CD8-positive, alpha-beta memory T cell (primary cell): Measurements from ENCODE around the gene GPR55. TPM values are rescaled to one million over a fixed set of nuclear protein-coding genes. Genes with fewer than 3 reads are reported as not detected.
A peak's percentile ranks its signal among the peaks of the same experiment; 100 is the strongest.

ENCODE experiments used
- CTCF ChIA-PET: fragments of 350-600 bp; sonication (Branson Sonifier 250); formaldehyde crosslinking; loops from one replicate; lab custom pipeline; 2021; ENCODE audit warnings: antibody characterized with exemption; lab: Charles Lee
- POLR2A ChIA-PET: fragments of 350-600 bp; sonication (Branson Sonifier 250); formaldehyde crosslinking; loops from one replicate; lab custom pipeline; 2021; ENCODE audit warnings: antibody characterized with exemption; lab: Charles Lee
- DNase-seq, 5 donors: peaks; one replicate each; pipeline versions ENCODE4 v3.0.0 to v3.0.0-alpha.2; 2020 to 2022; ENCODE audit warnings: mixed read lengths in 1 of 5
- H3K27ac ChIP-seq: one replicate; pipeline ENCODE4 v1.7.0; 2013; ENCODE audit warnings: low read depth, mild to moderate bottlenecking, low read length, moderate library complexity
- H3K27me3 ChIP-seq: 2 replicates; pipeline ENCODE4 v1.7.0; 2013; ENCODE audit warnings: low read length, mild to moderate bottlenecking; ENCODE audit not compliant: insufficient read depth, poor library complexity, severe bottlenecking
- H3K36me3 ChIP-seq: 2 replicates; pipeline ENCODE4 v1.7.0; 2013; ENCODE audit warnings: mild to moderate bottlenecking, low read length, moderate library complexity; ENCODE audit not compliant: insufficient read depth
- H3K4me1 ChIP-seq: 2 replicates; pipeline ENCODE4 v1.7.0; 2013; ENCODE audit warnings: mild to moderate bottlenecking, low read length, moderate library complexity; ENCODE audit not compliant: insufficient read depth
- H3K4me3 ChIP-seq: 2 replicates; pipeline ENCODE4 v1.7.0; 2013; ENCODE audit warnings: mild to moderate bottlenecking, low read length
- H3K9me3 ChIP-seq: 2 replicates; pipeline ENCODE4 v1.7.0; 2013; ENCODE audit warnings: mild to moderate bottlenecking, low read length
- H3K27ac Mint-ChIP-seq, 8 donors: one replicate each; pipeline ENCODE4 v1.8.0; 2020 to 2021; ENCODE audit warnings: mixed read lengths in 8 of 8, mild to moderate bottlenecking in 6 of 8, inconsistent platforms in 3 of 8, moderate library complexity in 3 of 8
- H3K27me3 Mint-ChIP-seq, 2 donors: one replicate each; pipeline ENCODE4 v1.8.0; 2020 to 2021; ENCODE audit warnings: mixed read lengths in 2 of 2, mild to moderate bottlenecking in 1 of 2, moderate library complexity in 1 of 2
- H3K36me3 Mint-ChIP-seq, 3 donors: one replicate each; pipeline ENCODE4 v1.8.0; 2020 to 2021; ENCODE audit warnings: mixed read lengths in 3 of 3, inconsistent platforms in 1 of 3, mild to moderate bottlenecking in 1 of 3
- H3K4me1 Mint-ChIP-seq, 3 donors: one replicate each; pipeline ENCODE4 v1.8.0; 2020 to 2021; ENCODE audit warnings: mixed read lengths in 3 of 3, inconsistent platforms in 1 of 3, mild to moderate bottlenecking in 1 of 3
- H3K4me3 Mint-ChIP-seq, 7 donors: one replicate each; pipeline ENCODE4 v1.8.0; 2020 to 2021; ENCODE audit warnings: mixed read lengths in 7 of 7, mild to moderate bottlenecking in 6 of 7, moderate library complexity in 4 of 7, inconsistent platforms in 2 of 7
- H3K9me3 Mint-ChIP-seq, 5 donors: one replicate each; pipeline ENCODE4 v1.8.0; 2020 to 2022; ENCODE audit warnings: mixed read lengths in 5 of 5, mild to moderate bottlenecking in 3 of 5, moderate library complexity in 2 of 5, inconsistent platforms in 1 of 5
- polyA plus RNA-seq: library from polyadenylated mRNA; unstranded; fragments of 300-500 nt; fragmentation: Illumina TruSeq; gene quantifications from one replicate; pipeline ENCODE4 v1.2.3, GENCODE V29; 2021
- total RNA-seq, 2 experiments: library from RNA; stranded (reverse); gene quantifications; one replicate each; pipeline ENCODE4 v1.2.3, GENCODE V29; 2021

GPR55 gene
- total and polyA plus RNA-seq, 3 experiments from 2014 or later: 3.5 to 11.6 (median 11.1) TPM

GRCh38 chr2:230925443-230925878 is 419 bp upstream of the GPR55 start:
- Histone ChIP-seq H3K27me3 (no peaks in the 10 kb centered on the region), H3K36me3 (no peaks in the 10 kb centered on the region), H3K9me3 (no peaks in the 10 kb centered on the region), H3K27ac (no peak overlapping the region), H3K4me3 (peak overlapping the region; percentile 61), H3K4me1 (peaks cover 21% of the 10 kb centered on the region)
- H3K4me1 Mint-ChIP-seq: peaks cover 35 to 63% (median 44%) of the 10 kb centered on the region in 3 donors
- H3K27ac Mint-ChIP-seq: peak overlapping the region in 7 of 8 donors; percentile 70 to 97 (median 87)
- ChIA-PET POLR2A (interaction anchor here (0.9 kb wide), 1 partner anchor 59 kb away, joined by 4 read pairs; no protein-coding TSS in a partner anchor), CTCF (interaction anchor here (0.9 to 6.1 kb wide), 8 partner anchors 12 to 71 kb away, joined by 4 to 79 read pairs (median 9); no protein-coding TSS in a partner anchor)
- peaks cover 0 to 9% (median 0%) of the 10 kb centered on the region in 3 donors for H3K36me3 Mint-ChIP-seq
- peaks cover 4 to 6% of the 10 kb centered on the region in 2 donors for H3K27me3 Mint-ChIP-seq
- no peak for DNase-seq
- H3K4me3 Mint-ChIP-seq: peak overlapping the region; percentile 85 to 94 (median 91)
- no peaks in the 10 kb centered on the region for H3K9me3 Mint-ChIP-seq

DNA sequence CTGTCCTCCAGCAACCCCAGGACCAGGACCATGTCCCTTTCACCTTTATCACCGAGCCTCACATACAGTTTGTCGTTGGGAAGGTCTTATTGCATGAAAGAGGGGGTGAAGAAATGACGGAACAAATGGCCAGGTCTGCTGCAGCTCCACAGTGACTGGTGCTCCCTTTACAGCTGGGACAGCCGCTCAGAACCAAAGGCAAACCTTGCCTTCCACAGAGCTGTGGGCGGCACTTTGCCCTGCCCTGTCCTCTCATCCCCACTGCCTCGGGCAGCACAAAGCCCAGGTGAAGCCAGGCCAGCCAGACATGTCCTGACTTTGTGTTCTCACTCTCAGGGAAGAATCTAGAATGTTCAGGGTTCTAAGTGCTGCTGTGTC is 961 bp downstream of the GPR55 start:
- ChIA-PET CTCF (interaction anchor here (0.9 to 6.1 kb wide), 29 partner anchors 15 to 100 kb away, joined by 3 to 79 read pairs (median 6); partner anchors contain the start of gene ITM2C), POLR2A (interaction anchor here (0.7 to 0.8 kb wide), 2 partner anchors 18 to 50 kb away, joined by 3 to 4 read pairs; no protein-coding TSS in a partner anchor)
- H3K27me3 ChIP-seq: no peaks in the 10 kb centered on the region
- H3K27ac ChIP-seq: no peak overlapping the region
- H3K36me3 ChIP-seq: no peaks in the 10 kb centered on the region
- Mint-ChIP-seq H3K4me3 (peak overlapping the region; percentile 85 to 94 (median 91)), H3K27me3 (peaks cover 8 to 9% of the 10 kb centered on the region in 2 donors), H3K4me1 (peaks cover 41 to 70% (median 53%) of the 10 kb centered on the region in 3 donors), H3K36me3 (peaks cover 0 to 9% (median 0%) of the 10 kb centered on the region in 3 donors), H3K9me3 (no peaks in the 10 kb centered on the region), H3K27ac (peak overlapping the region; percentile 55 to 97 (median 82))
- no peak for DNase-seq
- H3K9me3 ChIP-seq: no peaks in the 10 kb centered on the region
- H3K4me3 ChIP-seq: peak overlapping the region; percentile 61
- H3K4me1 ChIP-seq: peaks cover 21% of the 10 kb centered on the region

GRCh38 chr2:230922951-230923717 is 1.9 kb downstream of the GPR55 start:
- H3K27ac ChIP-seq: no peak overlapping the region
- H3K9me3 ChIP-seq: no peaks in the 10 kb centered on the region
- ChIA-PET CTCF (interaction anchor here (1.3 to 6.1 kb wide), 12 partner anchors 15 to 99 kb away, joined by 4 to 79 read pairs (median 9); no protein-coding TSS in a partner anchor), POLR2A (no interaction called here)
- no peaks in the 10 kb centered on the region for H3K36me3 ChIP-seq
- Mint-ChIP-seq H3K4me1 (peaks cover 43 to 77% (median 62%) of the 10 kb centered on the region in 3 donors), H3K27ac (peak overlapping the region in 5 of 8 donors; percentile 6 to 85 (median 49)), H3K27me3 (peaks cover 8 to 19% of the 10 kb centered on the region in 2 donors), H3K36me3 (peaks cover 0 to 9% (median 0%) of the 10 kb centered on the region in 3 donors), H3K4me3 (peak overlapping the region; percentile 74 to 94 (median 85)), H3K9me3 (no peaks in the 10 kb centered on the region)
- H3K4me1 ChIP-seq: peaks cover 21% of the 10 kb centered on the region
- no peak for DNase-seq
- no peaks in the 10 kb centered on the region for H3K27me3 ChIP-seq
- no peak overlapping the region for H3K4me3 ChIP-seq

DNA sequence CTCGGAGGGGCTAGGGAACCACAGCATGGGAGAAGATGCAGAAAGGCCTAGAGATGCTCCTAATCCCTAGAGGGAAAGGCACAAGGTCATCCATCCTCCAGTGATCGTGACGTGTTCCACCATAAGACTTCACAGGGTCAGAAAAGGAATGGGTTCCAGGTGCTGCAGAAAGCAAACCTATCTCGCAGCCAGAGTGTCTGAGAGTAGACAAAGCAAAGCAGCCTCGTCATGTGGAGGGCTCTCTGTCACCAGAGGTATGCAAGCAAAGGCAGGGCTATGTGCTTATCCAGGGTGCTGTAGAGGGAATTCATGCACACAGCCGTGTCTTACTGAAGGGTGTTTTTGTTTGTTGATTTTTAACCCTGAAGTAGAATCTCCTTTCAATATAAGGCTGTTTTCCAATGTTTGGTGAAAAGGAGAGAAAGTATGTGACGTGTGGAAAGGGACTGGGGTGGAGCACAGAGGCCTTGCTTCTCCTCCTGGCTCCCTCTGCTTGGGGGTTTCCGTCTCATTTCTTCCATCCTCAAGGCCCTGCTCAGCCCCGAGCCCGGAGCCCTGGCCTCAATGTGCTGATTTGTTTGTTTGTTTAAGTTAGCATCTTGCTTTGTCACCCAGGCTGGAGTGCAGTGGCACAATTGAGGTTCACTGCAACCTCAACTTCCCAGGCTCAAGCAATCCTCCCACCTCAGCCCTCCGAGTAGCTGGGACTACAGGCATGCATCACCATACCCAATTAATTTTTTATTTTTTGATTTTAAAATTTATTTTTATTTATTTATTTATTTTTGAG is 3.0 kb downstream of the GPR55 start:
- H3K9me3 Mint-ChIP-seq: no peaks in the 10 kb centered on the region
- peak overlapping the region in 4 of 8 donors; percentile 38 to 76 (median 64) for H3K27ac Mint-ChIP-seq
- no peak overlapping the region for H3K4me3 ChIP-seq
- no peaks in the 10 kb centered on the region for H3K9me3 ChIP-seq
- H3K36me3 Mint-ChIP-seq: peaks cover 0 to 9% (median 0%) of the 10 kb centered on the region in 3 donors
- H3K27me3 Mint-ChIP-seq: peaks cover 8 to 22% of the 10 kb centered on the region in 2 donors
- no peaks in the 10 kb centered on the region for H3K27me3 ChIP-seq
- ChIA-PET POLR2A (interaction anchor here (0.6 kb wide), 1 partner anchor 11 kb away, joined by 3 read pairs; no protein-coding TSS in a partner anchor), CTCF (interaction anchor here (1.0 to 3.5 kb wide), 4 partner anchors 26 to 98 kb away, joined by 3 to 13 read pairs (median 10); no protein-coding TSS in a partner anchor)
- H3K36me3 ChIP-seq: no peaks in the 10 kb centered on the region
- no peak overlapping the region for H3K27ac ChIP-seq
- H3K4me3 Mint-ChIP-seq: peak overlapping the region; percentile 32 to 94 (median 59)
- no peak for DNase-seq
- H3K4me1 Mint-ChIP-seq: peaks cover 43 to 82% (median 66%) of the 10 kb centered on the region in 3 donors
- H3K4me1 ChIP-seq: peaks cover 21% of the 10 kb centered on the region

GRCh38 chr2:230920167-230920566 is 4.9 kb downstream of the GPR55 start:
- no peak for DNase-seq
- peaks cover 42 to 88% (median 74%) of the 10 kb centered on the region in 3 donors for H3K4me1 Mint-ChIP-seq
- CTCF ChIA-PET: interaction anchor here (1.1 to 3.5 kb wide), 4 partner anchors 22 to 96 kb away, joined by 3 to 13 read pairs (median 10); no protein-coding TSS in a partner anchor
- POLR2A ChIA-PET: no interaction called here
- H3K27ac Mint-ChIP-seq: peak overlapping the region in 5 of 8 donors; percentile 38 to 77 (median 72)
- H3K36me3 Mint-ChIP-seq: peaks cover 0 to 9% (median 5%) of the 10 kb centered on the region in 3 donors
- no peaks in the 10 kb centered on the region for H3K27me3 ChIP-seq
- no peak overlapping the region for H3K27ac ChIP-seq
- peaks cover 10 to 31% of the 10 kb centered on the region in 2 donors for H3K27me3 Mint-ChIP-seq
- peak overlapping the region in 6 of 7 donors; percentile 8 to 82 (median 61) for H3K4me3 Mint-ChIP-seq
- H3K9me3 ChIP-seq: no peaks in the 10 kb centered on the region
- H3K4me1 ChIP-seq: peaks cover 15% of the 10 kb centered on the region
- no peaks in the 10 kb centered on the region for H3K9me3 Mint-ChIP-seq
- H3K4me3 ChIP-seq: no peak overlapping the region
- H3K36me3 ChIP-seq: no peaks in the 10 kb centered on the region

GRCh38 chr2:230919681-230920080 is 5.4 kb downstream of the GPR55 start:
- H3K9me3 ChIP-seq: no peaks in the 10 kb centered on the region
- H3K4me3 ChIP-seq: no peak overlapping the region
- H3K27me3 Mint-ChIP-seq: peaks cover 10 to 33% of the 10 kb centered on the region in 2 donors
- H3K27me3 ChIP-seq: no peaks in the 10 kb centered on the region
- H3K4me1 ChIP-seq: peaks cover 11% of the 10 kb centered on the region
- peak overlapping the region in 1 of 7 donors; percentile 82 for H3K4me3 Mint-ChIP-seq
- H3K27ac ChIP-seq: no peak overlapping the region
- DNase-seq: no peak
- POLR2A ChIA-PET: no interaction called here
- peaks cover 0 to 9% (median 5%) of the 10 kb centered on the region in 3 donors for H3K36me3 Mint-ChIP-seq
- CTCF ChIA-PET: interaction anchor here (2.1 to 2.9 kb wide), 2 partner anchors 68 to 95 kb away, joined by 9 to 13 read pairs; no protein-coding TSS in a partner anchor
- peak overlapping the region in 2 of 8 donors; percentile 38 to 77 for H3K27ac Mint-ChIP-seq
- no peaks in the 10 kb centered on the region for H3K36me3 ChIP-seq
- H3K4me1 Mint-ChIP-seq: peaks cover 39 to 88% (median 69%) of the 10 kb centered on the region in 3 donors
- no peaks in the 10 kb centered on the region for H3K9me3 Mint-ChIP-seq

GRCh38 chr2:230919240-230919639 is 5.8 kb downstream of the GPR55 start:
- DNase-seq: no peak
- no peaks in the 10 kb centered on the region for H3K9me3 Mint-ChIP-seq
- peak overlapping the region in 3 of 7 donors; percentile 15 to 66 (median 41) for H3K4me3 Mint-ChIP-seq
- ChIA-PET CTCF (interaction anchor here (2.6 kb wide), 1 partner anchor 68 kb away, joined by 8 read pairs; no protein-coding TSS in a partner anchor), POLR2A (no interaction called here)
- peak overlapping the region in 3 of 8 donors; percentile 7 to 70 (median 64) for H3K27ac Mint-ChIP-seq
- H3K27ac ChIP-seq: no peak overlapping the region
- H3K36me3 Mint-ChIP-seq: peaks cover 0 to 6% (median 5%) of the 10 kb centered on the region in 3 donors
- H3K4me1 ChIP-seq: peaks cover 6% of the 10 kb centered on the region
- no peak overlapping the region for H3K4me3 ChIP-seq
- H3K4me1 Mint-ChIP-seq: peaks cover 35 to 88% (median 66%) of the 10 kb centered on the region in 3 donors
- no peaks in the 10 kb centered on the region for H3K27me3 ChIP-seq
- no peaks in the 10 kb centered on the region for H3K36me3 ChIP-seq
- no peaks in the 10 kb centered on the region for H3K9me3 ChIP-seq
- H3K27me3 Mint-ChIP-seq: peaks cover 11 to 34% of the 10 kb centered on the region in 2 donors
